ENCODE data around the gene MYORG.

MYORG gene

DNA sequence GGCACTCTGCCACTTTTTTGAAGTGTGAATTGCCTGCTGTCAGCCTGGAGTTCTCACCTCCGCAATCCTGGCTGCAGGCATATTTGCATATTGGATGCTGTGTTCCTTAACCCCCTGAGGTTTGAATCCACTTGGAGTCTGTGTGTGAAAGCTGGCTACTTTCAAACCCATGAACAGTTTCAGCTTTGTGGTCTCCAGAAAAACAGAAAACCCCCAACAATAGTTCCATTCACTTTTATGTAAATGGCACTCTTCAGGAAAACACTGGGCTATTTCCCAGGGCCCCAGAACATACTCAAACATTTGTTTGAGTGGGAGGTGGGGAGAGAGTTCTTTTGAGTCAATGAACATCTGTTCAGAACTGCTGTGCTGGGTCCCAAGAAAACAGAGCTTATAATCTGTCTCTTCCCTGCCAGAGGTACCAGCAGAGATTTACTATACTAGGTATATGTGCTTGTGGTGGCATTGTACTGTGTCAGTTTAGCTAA is 42.3 kb downstream of the MYORG start:
- DNase-seq (ENCODE audit: low read depth in 2 of 2) = no peak

DNA sequence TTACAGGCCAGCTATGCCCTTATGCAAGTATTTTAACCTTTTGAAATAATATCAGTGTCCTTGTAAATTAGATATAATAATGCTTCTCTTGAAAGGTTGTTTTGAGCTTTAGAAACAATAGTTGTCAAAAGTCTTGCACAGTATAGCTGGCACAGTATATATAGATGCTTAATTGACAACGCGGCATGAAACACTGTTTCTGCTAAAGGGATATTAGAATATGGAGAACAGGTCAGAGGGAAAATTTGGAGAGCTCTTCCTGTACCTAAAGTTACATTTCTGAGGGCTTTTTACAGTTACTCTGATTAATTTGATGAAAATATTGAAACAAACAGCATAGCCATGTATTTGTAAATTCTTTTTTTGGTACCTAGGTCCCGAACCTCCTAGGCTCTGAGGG is 42.9 kb downstream of the MYORG start:
- no peak for DNase-seq (ENCODE audit: low read depth in 2 of 2)

- no peak for DNase-seq (ENCODE audit: low read depth in 2 of 2)
These were observed 44.4 kb downstream of the MYORG start for GRCh38 chr9:34332076-34332964.

DNA sequence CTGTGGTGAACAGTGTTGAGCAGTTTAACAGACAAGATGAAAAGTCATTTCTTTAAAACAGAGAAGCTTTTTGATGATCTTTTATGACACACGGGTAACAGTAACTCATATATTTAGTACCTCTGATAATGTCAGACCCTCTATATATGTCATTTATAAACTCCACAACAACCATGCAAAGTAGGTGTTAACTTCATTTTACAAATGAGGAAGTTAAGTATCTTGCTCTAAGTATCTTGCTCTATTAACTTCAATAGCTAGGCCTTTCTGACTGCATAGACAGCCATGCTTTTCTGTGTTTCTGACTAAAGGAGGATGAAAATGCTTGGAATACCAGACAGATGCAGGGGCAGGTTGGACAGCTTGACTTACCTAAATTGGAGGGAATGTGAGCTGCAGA is 45.5 kb downstream of the MYORG start:
- DNase-seq (ENCODE audit: low read depth in 2 of 2) = no peak

GRCh38 chr9:34328987-34329832 is 47.5 kb downstream of the MYORG start, which contains the start of the genes KIF24 and NUDT2:
Gene KIF24 (minus strand): TSS chr9:34329268. CDS start chr9:34311346, 17,922 bp downstream.
Gene NUDT2 (plus strand): TSS chr9:34329569. CDS start chr9:34339040, 9,471 bp downstream.
- peak; percentile 85 to 86 for DNase-seq (ENCODE audit: low read depth in 2 of 2)

DNA sequence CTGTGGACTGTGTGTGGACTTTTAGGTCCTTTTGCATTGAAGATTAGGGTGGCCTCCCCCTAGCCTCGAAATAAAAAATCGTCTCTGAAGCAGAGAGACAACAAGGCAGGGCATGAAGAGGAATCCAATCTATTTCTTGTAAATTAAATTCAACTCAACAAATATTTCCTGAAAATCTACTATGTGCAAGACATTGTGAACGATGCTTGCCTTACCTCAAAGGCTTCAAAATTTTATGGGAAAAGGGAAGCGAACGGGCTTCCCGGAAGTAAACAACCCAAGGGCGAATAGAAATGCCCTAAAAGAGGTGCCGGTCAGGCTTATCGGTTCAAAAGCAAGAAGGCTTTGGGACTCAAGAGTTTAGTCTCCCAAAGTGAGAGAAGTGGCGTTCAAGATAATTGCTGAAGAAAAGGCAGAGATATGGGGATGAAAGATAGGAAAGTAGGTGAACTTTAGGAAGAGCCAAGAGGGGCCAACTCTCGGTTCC is 48.2 kb downstream of the MYORG start:
- no peak for DNase-seq (ENCODE audit: low read depth in 2 of 2)

- DNase-seq (ENCODE audit: low read depth in 2 of 2) = no peak
These were observed 50.0 kb downstream of the MYORG start for GRCh38 chr9:34326690-34327089.

GRCh38 chr9:34322899-34323591 is 53.7 kb downstream of the MYORG start:
- DNase-seq (ENCODE audit: low read depth in 2 of 2) = no peak

- DNase-seq (ENCODE audit: low read depth in 2 of 2) = no peak
These were observed 55.2 kb downstream of the MYORG start for GRCh38 chr9:34321451-34321850.

DNA sequence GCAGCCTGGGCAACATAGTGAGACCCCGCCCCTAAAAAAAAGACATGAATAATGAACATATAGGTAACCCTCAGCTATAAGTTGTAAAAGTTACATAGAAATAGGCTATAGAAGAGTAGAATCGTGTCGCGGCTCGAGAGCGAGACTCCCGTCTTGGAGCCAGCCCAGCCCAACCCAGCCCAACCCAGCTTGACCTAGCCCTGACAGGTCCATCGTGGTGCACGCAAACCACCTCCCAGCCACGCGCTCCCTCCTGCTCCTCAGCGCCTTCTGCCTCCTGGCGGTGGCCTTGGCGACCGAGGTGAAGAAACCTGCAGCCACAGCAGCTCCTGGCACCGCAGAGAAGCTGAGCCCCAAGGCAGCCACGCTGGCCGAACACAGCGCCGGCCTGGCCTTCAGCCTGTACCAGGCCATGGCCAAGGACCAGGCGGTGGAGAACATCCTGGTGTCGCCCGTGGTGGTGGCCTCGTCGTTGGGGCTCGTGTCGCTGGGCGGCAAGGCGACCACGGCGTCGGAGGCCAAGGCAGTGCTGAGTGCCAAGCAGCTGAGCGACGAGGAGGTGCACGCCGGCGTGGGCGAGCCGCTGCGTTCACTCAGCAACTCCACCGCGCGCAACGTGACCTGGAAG is 58.4 kb downstream of the MYORG start:
- DNase-seq (ENCODE audit: low read depth in 2 of 2) = no peak

DNA sequence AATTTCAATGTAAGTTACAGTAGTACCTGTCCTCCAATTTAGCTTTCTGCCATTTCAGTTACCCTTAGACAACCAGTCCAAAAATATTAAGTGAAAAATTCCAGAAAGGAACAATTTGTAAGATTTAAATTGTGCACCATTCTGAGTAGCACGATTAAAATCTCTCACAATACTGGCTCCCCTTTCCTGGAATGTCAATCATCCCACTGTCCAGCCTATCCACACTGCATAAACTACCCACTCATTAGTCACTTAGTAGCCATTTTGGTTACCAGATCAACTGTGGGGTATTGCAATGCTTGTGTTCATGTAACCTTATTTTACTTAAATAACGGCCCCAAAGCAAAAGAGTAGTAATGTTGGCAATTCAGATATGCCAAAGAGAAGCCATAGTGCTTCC is 59.3 kb downstream of the MYORG start:
- no peak for DNase-seq (ENCODE audit: low read depth in 2 of 2)
